IMR-90 (cell line): ENCODE results near the gene ERMAP. TPM values are rescaled to one million over a fixed set of nuclear protein-coding genes. Genes with fewer than 3 reads are reported as not detected.

Source experiments
- ATAC-seq: fragments of 200-7000 bp; cut with Tn5 transposase; 2 replicates; pipeline ENCODE4 v1.9.1; 2020; ENCODE audit warnings: low read depth, mild to moderate bottlenecking, moderate library complexity
- BruUV-seq: library from RNA; stranded (reverse); fragments of 400-500 nt; replicated peaks from 2 replicates; lab custom pipeline; 2021; lab: Mats Ljungman, UMichigan
- CTCF ChIA-PET: fragments of 300-600 bp; formaldehyde crosslinking; extraction: SDS; loops from one replicate; lab custom pipeline; 2021; ENCODE audit warnings: antibody characterized with exemption; lab: Yijun Ruan, JAX
- POLR2A ChIA-PET: fragments of 300-600 bp; sonication (Branson Sonifier 250); formaldehyde crosslinking; loops from one replicate; lab custom pipeline; 2022; ENCODE audit warnings: antibody characterized with exemption; ENCODE audit not compliant: unreplicated experiment; lab: Charles Lee
- DNase-seq: peaks from one replicate; pipeline ENCODE4 v3.0.0; 2013
- H2AFZ ChIP-seq: replicated peaks from 2 replicates; pipeline ENCODE3; 2013; ENCODE audit warnings: low read length, mild to moderate bottlenecking; ENCODE audit not compliant: poor library complexity
- H2AK5ac ChIP-seq: 2 replicates; pipeline ENCODE4 v1.6.1; 2013; ENCODE audit warnings: low read depth, low read length, inconsistent platforms
- H2AK9ac ChIP-seq: replicated peaks from 2 replicates; pipeline ENCODE3; 2013; ENCODE audit warnings: mild to moderate bottlenecking, low read depth, low read length, moderate library complexity; ENCODE audit not compliant: poor library complexity
- H2BK120ac ChIP-seq: 2 replicates; pipeline ENCODE4 v1.6.1; 2013; ENCODE audit warnings: low read depth, low read length, inconsistent platforms
- H2BK15ac ChIP-seq: 3 replicates; pipeline ENCODE4 v1.6.1; 2013; ENCODE audit warnings: low read depth, low read length, inconsistent platforms
- H2BK20ac ChIP-seq: 2 replicates; pipeline ENCODE4 v1.6.1; 2013; ENCODE audit warnings: low read depth, mild to moderate bottlenecking, inconsistent platforms, low read length, moderate library complexity
- H2BK5ac ChIP-seq: 2 replicates; pipeline ENCODE4 v1.6.1; 2013; ENCODE audit warnings: mild to moderate bottlenecking, low read depth, low read length, inconsistent platforms; ENCODE audit not compliant: poor library complexity, severe bottlenecking
- H3K14ac ChIP-seq: replicated peaks from 2 replicates; pipeline ENCODE4 v1.6.1; 2013; ENCODE audit warnings: low read depth, low read length, inconsistent platforms
- H3K18ac ChIP-seq: 2 replicates; pipeline ENCODE4 v1.6.1; 2013; ENCODE audit warnings: low read depth, low read length, control low read depth
- H3K23ac ChIP-seq: 2 replicates; pipeline ENCODE4 v1.6.1; 2013; ENCODE audit warnings: low read depth, low read length, inconsistent platforms
- H3K27ac ChIP-seq: 2 replicates; pipeline ENCODE4 v1.5.1; 2013; ENCODE audit warnings: mild to moderate bottlenecking, control low read depth, low read length; ENCODE audit not compliant: insufficient read depth
- H3K27me3 ChIP-seq: 2 replicates; pipeline ENCODE4 v1.6.1; 2013; ENCODE audit warnings: low read length; ENCODE audit not compliant: control insufficient read depth, insufficient read depth
- H3K36me3 ChIP-seq: 2 replicates; pipeline ENCODE4 v1.6.1; 2013; ENCODE audit warnings: low read length, mixed read lengths; ENCODE audit not compliant: control insufficient read depth, insufficient read depth
- H3K4ac ChIP-seq: 2 replicates; pipeline ENCODE4 v1.6.1; 2013; ENCODE audit warnings: low read depth, low read length, inconsistent platforms
- H3K4me1 ChIP-seq: 2 replicates; pipeline ENCODE4 v1.6.1; 2013; ENCODE audit warnings: low read length, mixed read lengths; ENCODE audit not compliant: control insufficient read depth, insufficient read depth
- H3K4me2 ChIP-seq: 2 replicates; pipeline ENCODE4 v1.6.1; 2013; ENCODE audit warnings: low read depth, mild to moderate bottlenecking, control low read depth, low read length, moderate library complexity
- H3K4me3 ChIP-seq: 2 replicates; pipeline ENCODE4 v1.5.1; 2013; ENCODE audit warnings: low read depth, mild to moderate bottlenecking, control low read depth, low read length, moderate library complexity; ENCODE audit not compliant: insufficient read depth
- H3K56ac ChIP-seq: 2 replicates; pipeline ENCODE4 v1.6.1; 2013; ENCODE audit warnings: low read length, inconsistent platforms; ENCODE audit not compliant: insufficient read depth; ENCODE audit errors: extremely low read depth
- H3K79me1 ChIP-seq, 2 experiments: 2 replicates each; pipeline ENCODE4 v1.6.1; 2013; ENCODE audit warnings: low read length in 2 of 2, inconsistent platforms in 1 of 2, low read depth in 1 of 2
- H3K9ac ChIP-seq: 2 replicates; pipeline ENCODE4 v1.6.1; 2013; ENCODE audit warnings: low read depth, low read length, control low read depth
- H3K9me1 ChIP-seq: 2 replicates; pipeline ENCODE4 v1.6.1; 2013; ENCODE audit warnings: low read length, inconsistent platforms; ENCODE audit not compliant: insufficient read depth
- H3K9me3 ChIP-seq: 2 replicates; pipeline ENCODE4 v1.6.1; 2013; ENCODE audit warnings: low read length; ENCODE audit not compliant: control insufficient read depth, insufficient read depth
- H4K20me1 ChIP-seq: 2 replicates; pipeline ENCODE4 v1.6.1; 2013; ENCODE audit warnings: low read length, inconsistent platforms; ENCODE audit not compliant: insufficient read depth
- H4K5ac ChIP-seq: 2 replicates; pipeline ENCODE4 v1.6.1; 2013; ENCODE audit warnings: mild to moderate bottlenecking, low read depth, low read length, control low read depth
- H4K8ac ChIP-seq, 2 experiments: 2 replicates each; pipeline ENCODE4 v1.6.1; 2013; ENCODE audit warnings: low read depth in 2 of 2, low read length in 2 of 2, control low read depth in 1 of 2, inconsistent platforms in 1 of 2
- H4K91ac ChIP-seq: 2 replicates; pipeline ENCODE4 v1.6.1; 2013; ENCODE audit warnings: low read depth, low read length, inconsistent platforms; ENCODE audit not compliant: insufficient read depth
- BHLHE40 ChIP-seq: fragments of 150-350 bp; IDR thresholded peaks from 2 replicates; pipeline ENCODE4 v1.6.1; 2016; ENCODE audit warnings: mild to moderate bottlenecking, low read depth, low read length
- CEBPB ChIP-seq: IDR thresholded peaks from 2 replicates; pipeline ENCODE4 v1.6.1; 2012; ENCODE audit warnings: low read depth, low read length, improper control_type of control experiment
- CHD1 ChIP-seq: IDR thresholded peaks from 2 replicates; pipeline ENCODE4 v1.6.1; 2012; ENCODE audit warnings: low read depth, low read length, improper control_type of control experiment
- CTCF ChIP-seq: conservative IDR thresholded peaks from 2 replicates; pipeline ENCODE4 v1.5.1; 2012; ENCODE audit warnings: mild to moderate bottlenecking, low read depth, low read length, improper control_type of control experiment
- MAFK ChIP-seq: IDR thresholded peaks from 2 replicates; pipeline ENCODE4 v1.6.1; 2012; ENCODE audit warnings: low read depth, low read length, improper control_type of control experiment
- MAZ ChIP-seq: IDR thresholded peaks from 2 replicates; pipeline ENCODE4 v1.6.1; 2012; ENCODE audit warnings: low read depth, mild to moderate bottlenecking, low read length, improper control_type of control experiment, moderate library complexity, borderline replicate concordance
- MXI1 ChIP-seq: IDR thresholded peaks from 2 replicates; pipeline ENCODE4 v1.6.1; 2012; ENCODE audit warnings: low read depth, mild to moderate bottlenecking, low read length, moderate library complexity, borderline replicate concordance
- POLR2A ChIP-seq: IDR thresholded peaks from 2 replicates; pipeline ENCODE4 v1.6.1; 2012; ENCODE audit warnings: mild to moderate bottlenecking, low read depth, low read length
- RFX5 ChIP-seq: IDR thresholded peaks from 2 replicates; pipeline ENCODE4 v1.8.0; 2012; ENCODE audit warnings: low read depth, mild to moderate bottlenecking, low read length, moderate library complexity
- USF2 ChIP-seq: fragments of 150-350 bp; IDR thresholded peaks from 2 replicates; pipeline ENCODE4 v1.6.1; 2017; ENCODE audit warnings: mild to moderate bottlenecking, antibody characterized with exemption, low read length, low read depth
- WGBS, 2 experiments: methylation state at CpG; one replicate each; pipeline versions ENCODE4 v1.1.5 to v1.1.7; 2013; ENCODE audit warnings: missing lambda C conversion rate in 2 of 2; ENCODE audit not compliant: insufficient read length in 1 of 2; ENCODE audit errors: extremely low coverage in 2 of 2; 5-methylcytosine and 5-hydroxymethylcytosine counted together
- dilution Hi-C: fragments of 300-500 bp; cut with HindIII; formaldehyde crosslinking; loops from one replicate; pipeline ENCODE4 v1.14.3; 2018; ENCODE audit warnings: low sequenced_read_pairs; ENCODE audit not compliant: unreplicated experiment
- in situ Hi-C: fragments of 300-500 bp; cut with MboI; formaldehyde crosslinking; loops from 3 replicates; pipeline ENCODE4 v1.14.3; 2019; ENCODE audit warnings: low sequenced_read_pairs, inconsistent platforms, mixed read lengths
- intact Hi-C: fragments of 100-400 bp; cut with micrococcal nuclease; formaldehyde crosslinking; loops from 2 replicates; pipeline ENCODE4 v1.10.0; 2022
- polyA plus RNA-seq, 3 experiments: library from polyadenylated mRNA; depleted of rRNA; stranded (reverse); fragments of >200 nt; gene quantifications; 2 replicates each; pipeline ENCODE4 v1.2.3, GENCODE V29; 2012; ENCODE audit warnings: low replicate concordance in 1 of 3
- total RNA-seq: library from RNA; depleted of rRNA; stranded (reverse); fragments of >200 nt; gene quantifications from 2 replicates; pipeline ENCODE4 v1.2.3, GENCODE V29; 2012

The ERMAP gene
- total and polyA plus RNA-seq, 2 of the 4 experiments (the other 2 are of a cell fraction): 5.0 to 7.2 TPM

DNA sequence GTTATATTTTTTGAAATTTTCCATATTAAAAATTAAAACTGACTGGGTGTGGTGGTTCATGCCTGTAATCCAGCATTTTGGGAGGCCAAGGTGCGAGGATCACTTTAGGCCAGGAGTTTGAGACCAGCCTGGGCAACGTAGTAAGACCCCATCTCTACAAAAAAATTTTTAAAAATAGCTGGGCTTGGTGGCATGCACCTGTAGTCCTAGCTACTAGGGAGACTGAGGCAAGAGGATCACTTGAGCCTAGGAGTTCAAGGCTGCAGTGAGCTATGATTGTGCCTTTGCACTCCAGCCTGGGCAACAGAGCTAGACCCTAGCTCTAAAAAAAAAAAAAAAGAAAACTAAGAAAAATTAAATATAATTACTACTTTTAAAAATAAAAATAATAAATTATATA lies 4.8 kb downstream of the ERMAP start:
- ChIA-PET CTCF (no interaction called here), POLR2A (interaction anchor here (0.6 kb wide), 1 partner anchor 1334 kb away, joined by 3 read pairs; no protein-coding TSS in a partner anchor)
- no peak overlapping the region for H3K14ac ChIP-seq

More for the DNA sequence above, 4.8 kb downstream of the ERMAP start:
- Histone ChIP-seq H3K27me3 (no peaks in the 10 kb centered on the region), H4K5ac (no peak overlapping the region), H3K4ac (no peak overlapping the region), H3K9me3 (no peaks in the 10 kb centered on the region), H3K79me1 (peaks cover 21 to 37% of the 10 kb centered on the region in 2 experiments), H4K20me1 (no peaks in the 10 kb centered on the region), H2BK5ac (no peak overlapping the region), H2AK5ac (no peak overlapping the region), H3K9ac (no peak overlapping the region), H4K8ac (no peak overlapping the region), H2BK120ac (no peak overlapping the region), H3K36me3 (no peaks in the 10 kb centered on the region), H2AK9ac (no peak overlapping the region), H3K9me1 (no peaks in the 10 kb centered on the region; the same call in 1 of the 2 replicates), H4K91ac (no peak overlapping the region), H3K56ac (no peak overlapping the region), H3K4me3 (no peak overlapping the region), H2AFZ (no peak overlapping the region), H2BK20ac (no peak overlapping the region), H3K4me2 (no peak overlapping the region), H2BK15ac (no peak overlapping the region), H3K4me1 (no peaks in the 10 kb centered on the region), H3K18ac (no peak overlapping the region), H3K27ac (no peak overlapping the region), H3K23ac (no peak overlapping the region)
- dilution Hi-C loops (no loop called here), intact Hi-C loops (no loop called here), in situ Hi-C loops (no loop called here)
- ATAC-seq (no peak), DNase-seq (no peak)
- WGBS, 2 experiments: no CpG with 5 or more reads among the region's 2 CpGs
- TF ChIP-seq USF2 (no peak), MXI1 (no peak), POLR2A (no peak), CEBPB (no peak), MAZ (no peak), MAFK (no peak), BHLHE40 (no peak), RFX5 (no peak), CHD1 (no peak), CTCF (no peak)
- BruUV-seq: no TSS peak
